DMS 273 (cell line): ENCODE measurements around the gene CTRL.

ENCODE experiments used
- DNase-seq: peaks from one replicate; lab custom pipeline; 2025; ENCODE audit not compliant: unreplicated experiment; lab: John Stamatoyannopoulos, UW

CTRL gene

GRCh38 chr16:67892899-67893742 is 38.5 kb downstream of the CTRL start, which contains the start of gene PSKH1:
TSS of gene PSKH1 (plus strand) at chr16:67893254. CDS start at chr16:67908750, 15,496 bp downstream.
- peak; percentile 98 for DNase-seq

GRCh38 chr16:67892375-67892774 is 39.3 kb downstream of the CTRL start:
- DNase-seq = no peak

- no peak for DNase-seq
These were observed 43.3 kb downstream of the CTRL start for GRCh38 chr16:67888331-67888730.

GRCh38 chr16:67886387-67886786 is 45.3 kb downstream of the CTRL start:
- DNase-seq = no peak

GRCh38 chr16:67885976-67886375 is 45.7 kb downstream of the CTRL start:
- DNase-seq = no peak

- DNase-seq = no peak
These were observed 46.1 kb downstream of the CTRL start for GRCh38 chr16:67885545-67885944.

GRCh38 chr16:67884684-67885083 is 47.0 kb downstream of the CTRL start, which contains the start of gene NRN1L:
TSS of gene NRN1L (plus strand) at chr16:67884885. CDS start at chr16:67884904, 19 bp downstream.
- peak; percentile 97 for DNase-seq

GRCh38 chr16:67883872-67884261 is 47.8 kb downstream of the CTRL start:
- DNase-seq = peak; percentile 77

- DNase-seq = no peak
These were observed 48.4 kb downstream of the CTRL start for GRCh38 chr16:67883146-67883871.

- DNase-seq = peak; percentile 42
These were observed 49.1 kb downstream of the CTRL start for GRCh38 chr16:67882374-67883145.

- DNase-seq = no peak
These were observed 50.0 kb downstream of the CTRL start for GRCh38 chr16:67881621-67882161.

GRCh38 chr16:67880584-67880983 is 51.1 kb downstream of the CTRL start:
- DNase-seq = no peak

- DNase-seq = no peak
These were observed 51.7 kb downstream of the CTRL start for GRCh38 chr16:67879936-67880335.
